C4-2B (cell line): Measurements from ENCODE around the gene AGBL4.

ENCODE experiments used
- CTCF ChIP-seq: fragments of 450-650 bp; conservative IDR thresholded peaks from 2 replicates; pipeline ENCODE4 v1.5.1; 2017; ENCODE audit warnings: mild to moderate bottlenecking
- ZFX ChIP-seq: fragments of 450-650 bp; IDR thresholded peaks from 2 replicates; pipeline ENCODE4 v1.6.1; 2017

- TF ChIP-seq CTCF (no peak), ZFX (no peak)
Measured at GRCh38 chr1:48889082-48889481, 1134.7 kb downstream of the AGBL4 start.
